ENCODE measurements around the gene ACTN2. TPM values are rescaled to one million over a fixed set of nuclear protein-coding genes. Genes with fewer than 3 reads are reported as not detected.

The ACTN2 gene
- total RNA-seq (2022; extraction: Qiagen RNA extraction; ENCODE audit: low read depth): 0.02 to 0.07 TPM in 2 of 5 replicates, not detected in the others

GRCh38 chr1:236685917-236686814 is at the start of gene ACTN2:
Gene ACTN2, plus strand, starts transcription at chr1:236686499. Its CDS starts 175 bp downstream, at chr1:236686674.

GRCh38 chr1:236795035-236795756 is 108.9 kb downstream of the ACTN2 start, which contains the start of gene MTR:
Gene MTR, plus strand, starts transcription at chr1:236795292. Its CDS starts 412 bp downstream, at chr1:236795704.

Other genes with a start within 250 kb of the ACTN2 start
- 33.5 to 52.9 TPM (median 37.0 TPM) in 5 replicates for gene LGALS8, start 162.5 kb upstream of the ACTN2 start, total RNA-seq (2022; extraction: Qiagen RNA extraction; ENCODE audit: low read depth)
- gene HEATR1, start 82.0 kb upstream of the ACTN2 start, total RNA-seq (2022; extraction: Qiagen RNA extraction; ENCODE audit: low read depth): 19.4 to 29.0 TPM (median 26.8 TPM) in 5 replicates
- 3.9 to 7.8 TPM (median 6.4 TPM) in 5 replicates for gene MTR, start 108.8 kb downstream of the ACTN2 start, total RNA-seq (2022; extraction: Qiagen RNA extraction; ENCODE audit: low read depth)

Data from A549 treated with RU486 at 1 μM for 4 hours (cell line).